ENCODE data around the gene BMP5.
A peak's percentile ranks its signal among the peaks of the same experiment; 100 is the strongest.

The BMP5 gene

DNA sequence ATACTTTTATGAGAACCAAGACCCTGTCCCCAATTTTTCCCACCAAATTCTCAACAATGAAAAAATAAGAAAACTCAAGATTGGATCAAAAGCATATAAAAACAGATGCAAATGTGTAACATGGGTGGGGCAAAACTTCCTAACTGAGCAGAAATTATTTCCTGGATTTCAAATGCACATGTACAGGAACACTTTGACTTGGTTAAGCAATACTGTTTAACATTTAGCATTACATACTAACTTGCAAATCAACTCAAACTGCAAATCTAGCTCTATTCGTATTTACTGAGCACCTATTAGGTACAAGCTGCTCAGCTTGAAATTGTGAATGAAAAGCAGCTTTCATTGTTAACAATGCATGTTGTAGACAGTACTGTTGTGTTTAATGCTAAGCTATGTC lies 40.2 kb downstream of the BMP5 start:
- no peak for DNase-seq (ENCODE audit: low read depth in 2 of 2)
- H3K4me3 ChIP-seq (replicated peaks in 1 of 2; ENCODE audit: low read depth in 2 of 2, low read length in 2 of 2) = no peak overlapping the region
- no peak for TF ChIP-seq CTCF (IDR thresholded peaks at IDR 0.05; ENCODE audit: low read depth, low read length)

DNA sequence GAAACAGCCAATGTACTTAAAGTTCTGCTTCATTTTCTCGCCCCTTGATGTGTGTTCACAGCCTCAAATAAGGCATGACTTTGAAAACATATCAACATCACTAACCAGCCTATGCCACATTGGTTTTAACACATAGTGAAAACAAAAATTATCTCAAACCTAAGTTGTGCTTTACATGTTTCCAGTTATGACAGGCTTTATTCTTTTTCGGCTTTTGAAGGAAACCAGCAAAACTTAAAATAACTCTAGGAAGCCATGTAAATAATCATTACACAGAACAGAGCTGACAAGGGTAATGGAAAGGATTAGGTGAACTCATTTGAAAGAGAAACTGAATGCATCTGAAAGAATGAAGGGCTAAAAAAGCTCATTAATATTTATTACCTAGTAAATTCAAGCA lies 42.1 kb downstream of the BMP5 start:
- no peak for DNase-seq (ENCODE audit: low read depth in 2 of 2)
- no peak for TF ChIP-seq CTCF (IDR thresholded peaks at IDR 0.05; ENCODE audit: low read depth, low read length)
- no peak overlapping the region for H3K4me3 ChIP-seq (replicated peaks in 1 of 2; ENCODE audit: low read depth in 2 of 2, low read length in 2 of 2)

GRCh38 chr6:55827818-55828522 lies 47.4 kb downstream of the BMP5 start:
- DNase-seq (ENCODE audit: low read depth in 2 of 2) = no peak
- TF ChIP-seq CTCF (IDR thresholded peaks at IDR 0.05; ENCODE audit: low read depth, low read length) = no peak
- no peak overlapping the region for H3K4me3 ChIP-seq (replicated peaks in 1 of 2; ENCODE audit: low read depth in 2 of 2, low read length in 2 of 2)

GRCh38 chr6:55826941-55827340 lies 48.4 kb downstream of the BMP5 start:
- no peak for DNase-seq (ENCODE audit: low read depth in 2 of 2)
- no peak for TF ChIP-seq CTCF (IDR thresholded peaks at IDR 0.05; ENCODE audit: low read depth, low read length)
- H3K4me3 ChIP-seq (replicated peaks in 1 of 2; ENCODE audit: low read depth in 2 of 2, low read length in 2 of 2) = no peak overlapping the region

DNA sequence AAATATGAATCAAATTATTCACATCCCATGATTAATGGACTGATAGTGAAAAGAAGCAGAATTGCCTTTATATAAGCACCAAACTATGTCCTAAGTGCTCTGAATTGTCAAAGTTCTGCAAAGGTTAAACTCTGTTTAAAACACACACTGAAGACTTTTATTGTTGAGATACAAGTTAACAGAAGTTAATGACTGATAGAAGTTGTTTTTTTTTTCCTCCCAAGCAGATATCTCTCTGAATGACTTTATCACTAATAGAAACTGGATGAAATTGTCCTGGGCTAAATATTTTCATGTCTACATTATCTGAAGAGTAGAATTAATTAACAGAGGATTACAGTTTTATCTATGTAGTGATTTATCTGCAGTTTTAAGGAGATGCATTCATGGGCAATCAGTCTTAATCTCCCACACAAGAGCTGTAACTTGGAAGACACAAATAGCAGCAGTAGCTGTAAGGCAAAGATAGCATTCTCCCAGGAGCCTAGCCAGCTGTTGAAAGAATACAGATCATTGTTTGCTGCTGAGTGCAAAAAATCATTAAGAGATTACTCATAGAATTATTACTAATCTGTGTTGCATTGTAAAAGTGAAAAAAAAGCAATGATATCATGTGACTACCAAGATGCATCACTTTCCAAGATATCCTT lies 49.9 kb downstream of the BMP5 start:
- DNase-seq (ENCODE audit: low read depth in 2 of 2) = peak; percentile 63 to 83
- no peak for TF ChIP-seq CTCF (IDR thresholded peaks at IDR 0.05; ENCODE audit: low read depth, low read length)
- H3K4me3 ChIP-seq (replicated peaks in 1 of 2; ENCODE audit: low read depth in 2 of 2, low read length in 2 of 2) = no peak overlapping the region

DNA sequence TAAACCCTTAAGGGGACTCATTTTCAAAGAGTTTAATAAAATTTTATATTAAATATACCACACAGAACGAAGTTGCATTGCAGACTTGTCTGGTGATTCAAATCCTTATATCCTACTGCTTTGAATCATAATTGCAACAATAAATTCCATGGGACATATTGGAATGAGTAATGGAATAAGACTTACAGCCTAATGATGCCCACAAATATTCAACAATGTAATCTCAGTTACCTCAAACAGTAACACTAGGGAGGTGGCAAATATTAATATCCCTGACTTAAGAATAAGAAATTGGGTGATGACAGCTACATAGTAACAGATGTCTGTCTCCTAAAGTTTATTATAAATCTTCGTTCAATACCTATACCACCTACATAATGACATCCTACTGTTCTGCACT lies 52.6 kb downstream of the BMP5 start:
- H3K4me3 ChIP-seq (replicated peaks in 1 of 2; ENCODE audit: low read depth in 2 of 2, low read length in 2 of 2) = no peak overlapping the region
- peak in 1 of 2 donors; percentile 33 for DNase-seq (ENCODE audit: low read depth in 2 of 2)
- TF ChIP-seq CTCF (IDR thresholded peaks at IDR 0.05; ENCODE audit: low read depth, low read length) = no peak
